ENCODE results near the gene PTGIS. TPM values are rescaled to one million over a fixed set of nuclear protein-coding genes. Genes with fewer than 3 reads are reported as not detected.

The PTGIS gene
- total RNA-seq, 2 experiments from 2014 or later = 1.5 to 1.6 TPM

GRCh38 chr20:49489688-49490087 lies 78.2 kb downstream of the PTGIS start:
- Mint-ChIP-seq H3K4me1 (ENCODE audit: low read depth) (peaks cover 2% of the 10 kb centered on the region), H3K27ac (no peak overlapping the region), H3K4me3 (no peak overlapping the region), H3K36me3 (ENCODE audit: low read depth) (no peaks in the 10 kb centered on the region), H3K27me3 (peaks cover 53% of the 10 kb centered on the region), H3K9me3 (peaks cover 2% of the 10 kb centered on the region)
- DNase-seq (no peak), ATAC-seq (no peak)
- intact Hi-C loops (cut with micrococcal nuclease) = loop anchor here (10.0 kb wide), 2 partner anchors 105 to 155 kb away; no protein-coding TSS in a partner anchor
- TF ChIP-seq CTCF (IDR thresholded peaks at IDR 0.05) = no peak
- CTCF ChIA-PET = interaction anchor here (1.0 to 1.6 kb wide), 2 partner anchors 19 to 155 kb away, joined by 3 to 5 read pairs; no protein-coding TSS in a partner anchor
- POLR2A ChIA-PET = no interaction called here

- H3K27ac Mint-ChIP-seq = no peak overlapping the region
- DNase-seq = no peak
- no peak for ATAC-seq
- no peak overlapping the region for H3K4me3 Mint-ChIP-seq
- no peaks in the 10 kb centered on the region for H3K36me3 Mint-ChIP-seq (ENCODE audit: low read depth)
- no peaks in the 10 kb centered on the region for H3K9me3 Mint-ChIP-seq
- intact Hi-C loops (cut with micrococcal nuclease) = loop anchor here (10.0 kb wide), 2 partner anchors 101 to 151 kb away; no protein-coding TSS in a partner anchor
- CTCF ChIA-PET = interaction anchor here (2.4 kb wide), 1 partner anchor 22 kb away, joined by 17 read pairs; no protein-coding TSS in a partner anchor
- POLR2A ChIA-PET = no interaction called here
- peaks cover 5% of the 10 kb centered on the region for H3K4me1 Mint-ChIP-seq (ENCODE audit: low read depth)
- H3K27me3 Mint-ChIP-seq = peaks cover 67% of the 10 kb centered on the region
- no peak for TF ChIP-seq CTCF (IDR thresholded peaks at IDR 0.05)
These were observed 81.9 kb downstream of the PTGIS start for GRCh38 chr20:49486064-49486463.

GRCh38 chr20:49485563-49485962 lies 82.4 kb downstream of the PTGIS start:
- H3K27ac Mint-ChIP-seq = no peak overlapping the region
- intact Hi-C loops (cut with micrococcal nuclease) = loop anchor here (10.0 kb wide), 2 partner anchors 101 to 151 kb away; no protein-coding TSS in a partner anchor
- H3K4me3 Mint-ChIP-seq = no peak overlapping the region
- H3K4me1 Mint-ChIP-seq (ENCODE audit: low read depth) = peaks cover 5% of the 10 kb centered on the region
- peaks cover 69% of the 10 kb centered on the region for H3K27me3 Mint-ChIP-seq
- H3K36me3 Mint-ChIP-seq (ENCODE audit: low read depth) = no peaks in the 10 kb centered on the region
- TF ChIP-seq CTCF (IDR thresholded peaks at IDR 0.05) = no peak
- no peak for DNase-seq
- ATAC-seq = no peak
- POLR2A ChIA-PET = no interaction called here
- no peaks in the 10 kb centered on the region for H3K9me3 Mint-ChIP-seq
- CTCF ChIA-PET = interaction anchor here (1.7 to 2.5 kb wide), 5 partner anchors 8 to 101 kb away, joined by 6 to 18 read pairs (median 13); no protein-coding TSS in a partner anchor

GRCh38 chr20:49484180-49485140 lies 83.5 kb downstream of the PTGIS start:
- Mint-ChIP-seq H3K36me3 (ENCODE audit: low read depth) (no peaks in the 10 kb centered on the region), H3K4me1 (ENCODE audit: low read depth) (peaks cover 5% of the 10 kb centered on the region), H3K4me3 (peak overlapping the region; percentile 71), H3K27ac (no peak overlapping the region), H3K9me3 (no peaks in the 10 kb centered on the region), H3K27me3 (peaks cover 63% of the 10 kb centered on the region)
- ATAC-seq (peak; percentile 88), DNase-seq (peak; percentile 79)
- intact Hi-C loops (cut with micrococcal nuclease) = loop anchor here (10.0 kb wide), 2 partner anchors 100 to 150 kb away; no protein-coding TSS in a partner anchor
- TF ChIP-seq CTCF (IDR thresholded peaks at IDR 0.05) = peak; percentile 77
- ChIA-PET CTCF (interaction anchor here (0.5 to 2.9 kb wide), 37 partner anchors 8 to 193 kb away, joined by 3 to 32 read pairs (median 5); no protein-coding TSS in a partner anchor), POLR2A (interaction anchor here (1.3 kb wide), 2 partner anchors 22 to 99 kb away, joined by 3 to 4 read pairs; no protein-coding TSS in a partner anchor)

Measured in activated CD8-positive, alpha-beta T cell treated with anti-CD3 and anti-CD28 coated beads for 36 hours (primary cell).